Large intestine (tissue), 12 donors: ENCODE measurements around the gene NGDN. TPM values are rescaled to one million over a fixed set of nuclear protein-coding genes. Genes with fewer than 3 reads are reported as not detected.
"Not testable (repeated sequence)": the region's sequence is repeated elsewhere in the genome, so short reads cannot be mapped to it uniquely, and the experiment has no call there.

Experiments
- DNase-seq, 2 donors: peaks; one replicate each; pipeline versions ENCODE4 v3.0.0 to v3.0.0-alpha.2; 2013
- H3K27ac ChIP-seq: one replicate; pipeline ENCODE4 v1.5.1; 2013; ENCODE audit warnings: low read length
- H3K27me3 ChIP-seq: 2 replicates; pipeline ENCODE4 v1.6.1; 2013; ENCODE audit warnings: low read length; ENCODE audit not compliant: control insufficient read depth, insufficient read depth
- H3K36me3 ChIP-seq: 2 replicates; pipeline ENCODE4 v1.6.1; 2013; ENCODE audit warnings: low read length; ENCODE audit not compliant: control insufficient read depth, insufficient read depth
- H3K4me1 ChIP-seq: one replicate; pipeline ENCODE4 v1.6.1; 2013; ENCODE audit warnings: low read length; ENCODE audit not compliant: control insufficient read depth, insufficient read depth
- H3K4me3 ChIP-seq: one replicate; pipeline ENCODE4 v1.5.1; 2013; ENCODE audit warnings: low read length
- H3K9me3 ChIP-seq: one replicate; pipeline ENCODE4 v1.6.1; 2013; ENCODE audit warnings: mild to moderate bottlenecking, low read depth, low read length, moderate library complexity; ENCODE audit not compliant: control insufficient read depth
- WGBS: methylation state at CpG from one replicate; pipeline ENCODE4 v1.1.5; 2013; ENCODE audit warnings: low lambda C conversion rate; ENCODE audit not compliant: insufficient coverage; 5-methylcytosine and 5-hydroxymethylcytosine counted together
- long read RNA-seq, 11 donors: transcript quantifications; one replicate each; lab custom pipeline, GENCODE V29; 2026
- polyA plus RNA-seq: library from polyadenylated mRNA; unstranded; fragments of 120-200 nt; gene quantifications from one replicate; pipeline ENCODE4 v1.2.1, GENCODE V29; 2013

Gene NGDN
- 48.3 TPM for polyA plus RNA-seq
- long read RNA-seq, donor 1, transcript NGDN-202 (11 exons, 1,143 nt): major isoform, 6 of 13 reads
- long read RNA-seq, donor 1, partial matches to known transcripts: 7 of 13 reads
- long read RNA-seq, donor 1, other reads (novel, unspliced or antisense): 0 of 13 reads
- long read RNA-seq, donor 2, transcript NGDN-202 (11 exons, 1,143 nt): major isoform, 19 of 32 reads
- long read RNA-seq, donor 2, partial matches to known transcripts: 12 of 32 reads
- long read RNA-seq, donor 2, other reads (novel, unspliced or antisense): 0 of 32 reads
- long read RNA-seq, donor 3: 0 reads
- long read RNA-seq, donor 4, partial matches to known transcripts: 0 of 1 reads
- long read RNA-seq, donor 4, other reads (novel, unspliced or antisense): 0 of 1 reads
- long read RNA-seq, donor 5, transcript NGDN-202 (11 exons, 1,143 nt): major isoform, 9 of 15 reads
- long read RNA-seq, donor 5, partial matches to known transcripts: 6 of 15 reads
- long read RNA-seq, donor 5, other reads (novel, unspliced or antisense): 0 of 15 reads
- long read RNA-seq, donor 6, transcript NGDN-202 (11 exons, 1,143 nt): major isoform, 15 of 24 reads
- long read RNA-seq, donor 6, partial matches to known transcripts: 7 of 24 reads
- long read RNA-seq, donor 6, other reads (novel, unspliced or antisense): 0 of 24 reads
- long read RNA-seq, donor 7, transcript NGDN-202 (11 exons, 1,143 nt): major isoform, 5 of 15 reads
- long read RNA-seq, donor 7, partial matches to known transcripts: 6 of 15 reads
- long read RNA-seq, donor 7, other reads (novel, unspliced or antisense): 0 of 15 reads
- long read RNA-seq, donor 8, transcript NGDN-202 (11 exons, 1,143 nt): major isoform, 22 of 48 reads
- long read RNA-seq, donor 8, partial matches to known transcripts: 21 of 48 reads
- long read RNA-seq, donor 8, other reads (novel, unspliced or antisense): 0 of 48 reads
- long read RNA-seq, donor 9, transcript NGDN-202 (11 exons, 1,143 nt): major isoform, 11 of 23 reads
- long read RNA-seq, donor 9, partial matches to known transcripts: 8 of 23 reads
- long read RNA-seq, donor 9, other reads (novel, unspliced or antisense): 0 of 23 reads
- long read RNA-seq, donor 10, transcript NGDN-202 (11 exons, 1,143 nt): major isoform, 25 of 37 reads
- long read RNA-seq, donor 10, partial matches to known transcripts: 9 of 37 reads
- long read RNA-seq, donor 10, other reads (novel, unspliced or antisense): 0 of 37 reads
- long read RNA-seq, donor 11, transcript NGDN-202 (11 exons, 1,143 nt): major isoform, 13 of 31 reads
- long read RNA-seq, donor 11, partial matches to known transcripts: 13 of 31 reads
- long read RNA-seq, donor 11, other reads (novel, unspliced or antisense): 0 of 31 reads

GRCh38 chr14:23469127-23469905 is at the start of gene NGDN:
Gene NGDN, plus strand, starts transcription at chr14:23469703. Its CDS starts 13 bp downstream, at chr14:23469716.
- Histone ChIP-seq H3K4me3 (peak within 1 kb of the TSS; percentile 91), H3K27ac (peak within 1 kb of the TSS; percentile 51), H3K9me3 (no peaks in the 10 kb centered on the region), H3K36me3 (peaks cover 21% of the 10 kb centered on the region), H3K27me3 (no peaks in the 10 kb centered on the region), H3K4me1 (peaks cover 4% of the 10 kb centered on the region)
- WGBS: no CpG with 5 or more reads among the region's 41 CpGs
- peak; percentile 99 to 100 for DNase-seq

GRCh38 chr14:23421594-23421993 is 47.9 kb upstream of the NGDN start:
- peaks cover 2% of the 10 kb centered on the region for H3K27me3 ChIP-seq
- H3K36me3 ChIP-seq: no peaks in the 10 kb centered on the region

GRCh38 chr14:23423657-23424056 is 45.8 kb upstream of the NGDN start:
- Histone ChIP-seq H3K36me3 (no peaks in the 10 kb centered on the region), H3K27ac (no peak overlapping the region), H3K4me1 (no peaks in the 10 kb centered on the region), H3K4me3 (no peak overlapping the region), H3K9me3 (no peaks in the 10 kb centered on the region), H3K27me3 (peaks cover 2% of the 10 kb centered on the region)
- WGBS: 100% methylated on average over 2 of the region's 6 CpGs
- DNase-seq: no peak

More at GRCh38 chr14:23421594-23421993, 47.9 kb upstream of the NGDN start:
- no peaks in the 10 kb centered on the region for H3K4me1 ChIP-seq
- no peak overlapping the region for H3K27ac ChIP-seq
- no peak overlapping the region for H3K4me3 ChIP-seq
- DNase-seq: no peak
- no peaks in the 10 kb centered on the region for H3K9me3 ChIP-seq

- H3K9me3 ChIP-seq: no peaks in the 10 kb centered on the region
- peaks cover 2% of the 10 kb centered on the region for H3K27me3 ChIP-seq
- H3K4me1 ChIP-seq: no peaks in the 10 kb centered on the region
- no peak for DNase-seq
- no peak overlapping the region for H3K4me3 ChIP-seq
- H3K27ac ChIP-seq: no peak overlapping the region
- H3K36me3 ChIP-seq: no peaks in the 10 kb centered on the region
- no CpG with 5 or more reads among the region's 10 CpGs for WGBS
These were observed 44.3 kb upstream of the NGDN start for GRCh38 chr14:23425169-23425568.

- H3K4me1 ChIP-seq, H3K27ac ChIP-seq, H3K27me3 ChIP-seq, DNase-seq, H3K36me3 ChIP-seq, H3K9me3 ChIP-seq, H3K4me3 ChIP-seq: not testable (repeated sequence)
- WGBS: no CpG with 5 or more reads among the region's 6 CpGs
These were observed 43.7 kb upstream of the NGDN start for GRCh38 chr14:23425798-23426197.

GRCh38 chr14:23428686-23429495 is 40.6 kb upstream of the NGDN start:
- no peaks in the 10 kb centered on the region for H3K4me1 ChIP-seq
- no peaks in the 10 kb centered on the region for H3K36me3 ChIP-seq
- no peak overlapping the region for H3K4me3 ChIP-seq
- no peaks in the 10 kb centered on the region for H3K9me3 ChIP-seq
- no CpG with 5 or more reads among the region's 13 CpGs for WGBS
- H3K27me3 ChIP-seq: no peaks in the 10 kb centered on the region
- DNase-seq: no peak
- no peak overlapping the region for H3K27ac ChIP-seq

- no CpG with 5 or more reads among the region's 10 CpGs for WGBS
- DNase-seq: no peak
- Histone ChIP-seq H3K36me3 (no peaks in the 10 kb centered on the region), H3K27ac (no peak overlapping the region), H3K9me3 (no peaks in the 10 kb centered on the region), H3K27me3 (no peaks in the 10 kb centered on the region), H3K4me1 (no peaks in the 10 kb centered on the region), H3K4me3 (no peak overlapping the region)
These were observed 39.3 kb upstream of the NGDN start for GRCh38 chr14:23430016-23430722.

- no CpG with 5 or more reads among the region's 2 CpGs for WGBS
- H3K27me3 ChIP-seq: no peaks in the 10 kb centered on the region
- no peaks in the 10 kb centered on the region for H3K36me3 ChIP-seq
- H3K4me1 ChIP-seq: peaks cover 5% of the 10 kb centered on the region
- no peak overlapping the region for H3K27ac ChIP-seq
- no peaks in the 10 kb centered on the region for H3K9me3 ChIP-seq
- no peak for DNase-seq
- H3K4me3 ChIP-seq: no peak overlapping the region
These were observed 38.8 kb upstream of the NGDN start for GRCh38 chr14:23430723-23431085.

- Histone ChIP-seq H3K27me3 (no peaks in the 10 kb centered on the region), H3K36me3 (no peaks in the 10 kb centered on the region), H3K4me3 (no peak overlapping the region), H3K4me1 (peaks cover 5% of the 10 kb centered on the region), H3K27ac (no peak overlapping the region), H3K9me3 (no peaks in the 10 kb centered on the region)
- WGBS: no CpG with 5 or more reads among the region's 10 CpGs
- no peak for DNase-seq
These were observed 38.0 kb upstream of the NGDN start for GRCh38 chr14:23431486-23431885.
